VCaP (cell line): Measurements from ENCODE around the gene FIBP.

Experiments
- H3K27ac ChIP-seq: fragments of 450-650 bp; 2 replicates; pipeline ENCODE4 v1.5.1; 2017
- CTCF ChIP-seq: fragments of 450-650 bp; conservative IDR thresholded peaks from 2 replicates; pipeline ENCODE4 v1.5.1; 2017; ENCODE audit warnings: mild to moderate bottlenecking, moderate library complexity

FIBP gene

DNA sequence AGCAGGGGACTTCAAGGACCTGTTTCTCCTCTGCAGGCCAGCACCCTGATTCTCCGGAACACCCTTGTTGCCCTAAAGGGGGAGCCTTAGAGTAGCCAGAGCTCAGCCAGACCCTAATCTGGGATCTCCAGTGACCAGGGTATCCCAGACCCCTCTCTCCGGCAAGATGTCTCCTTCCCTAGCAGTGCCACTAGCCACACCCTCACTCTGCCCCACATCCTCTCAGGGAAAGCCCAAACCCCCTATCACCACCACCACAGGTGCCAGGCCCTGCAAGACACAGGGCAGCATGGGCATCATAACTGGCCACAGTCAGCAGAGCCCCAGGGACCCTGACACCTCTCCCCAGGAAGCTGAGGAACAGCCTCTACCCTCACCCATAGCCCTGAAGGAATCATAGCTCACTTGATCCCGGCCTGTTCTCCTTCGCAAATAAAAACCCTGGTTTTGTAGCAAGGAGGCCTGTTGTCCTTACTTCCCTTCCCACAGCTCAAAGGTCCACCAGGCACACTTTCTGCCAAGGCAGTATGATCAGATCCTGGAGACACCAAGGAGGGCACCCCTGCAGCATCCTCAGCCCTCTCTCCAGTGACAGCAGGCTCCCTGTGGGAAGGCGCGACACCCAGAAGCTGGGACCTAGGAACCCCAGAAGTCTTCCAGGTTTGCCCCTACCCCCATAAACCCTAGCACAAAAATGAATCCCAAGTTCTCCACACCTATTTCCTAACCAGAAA, 34.9 kb downstream of the FIBP start:
- TF ChIP-seq CTCF = peak; percentile 12; the same call in 1 of the 2 replicates
- 0 out of 2 replicates have a peak overlapping the region, but pooled peaks have one; percentile 0 for H3K27ac ChIP-seq

DNA sequence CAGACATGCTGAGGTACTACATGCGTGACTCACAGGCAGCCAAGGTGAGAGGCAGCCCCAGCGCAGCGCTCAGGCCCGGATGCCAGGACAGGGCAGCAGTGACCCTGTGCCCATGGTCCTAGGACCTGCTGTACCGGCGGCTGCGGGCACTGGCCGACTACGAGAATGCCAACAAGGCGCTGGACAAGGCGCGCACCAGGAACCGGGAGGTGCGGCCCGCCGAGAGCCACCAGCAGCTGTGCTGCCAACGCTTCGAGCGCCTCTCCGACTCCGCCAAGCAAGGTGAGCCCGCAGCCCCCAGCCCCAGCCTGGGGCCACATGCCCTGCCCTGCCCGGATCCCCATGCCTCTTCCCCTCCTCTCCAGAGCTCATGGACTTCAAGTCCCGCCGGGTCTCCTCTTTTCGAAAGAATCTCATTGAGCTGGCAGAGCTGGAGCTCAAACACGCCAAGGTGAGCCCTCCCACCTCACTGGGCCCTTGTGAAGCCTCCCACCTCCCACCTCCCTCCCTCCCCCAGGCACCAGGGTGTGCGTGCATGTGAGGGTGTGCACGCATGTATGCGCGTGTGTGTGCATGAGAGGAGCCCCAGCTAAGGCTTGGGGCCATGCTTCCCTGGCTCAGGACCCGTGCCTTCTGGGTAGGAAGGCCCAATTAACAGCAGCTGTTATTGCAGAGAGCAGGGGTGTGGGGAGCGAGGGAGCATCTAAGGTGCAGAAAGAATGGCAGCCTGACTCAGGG, 35.6 kb downstream of the FIBP start:
- no peak for TF ChIP-seq CTCF
- no peak overlapping the region for H3K27ac ChIP-seq

GRCh38 chr11:65851811-65852507, 36.3 kb downstream of the FIBP start:
- no peak overlapping the region for H3K27ac ChIP-seq
- TF ChIP-seq CTCF = no peak

DNA sequence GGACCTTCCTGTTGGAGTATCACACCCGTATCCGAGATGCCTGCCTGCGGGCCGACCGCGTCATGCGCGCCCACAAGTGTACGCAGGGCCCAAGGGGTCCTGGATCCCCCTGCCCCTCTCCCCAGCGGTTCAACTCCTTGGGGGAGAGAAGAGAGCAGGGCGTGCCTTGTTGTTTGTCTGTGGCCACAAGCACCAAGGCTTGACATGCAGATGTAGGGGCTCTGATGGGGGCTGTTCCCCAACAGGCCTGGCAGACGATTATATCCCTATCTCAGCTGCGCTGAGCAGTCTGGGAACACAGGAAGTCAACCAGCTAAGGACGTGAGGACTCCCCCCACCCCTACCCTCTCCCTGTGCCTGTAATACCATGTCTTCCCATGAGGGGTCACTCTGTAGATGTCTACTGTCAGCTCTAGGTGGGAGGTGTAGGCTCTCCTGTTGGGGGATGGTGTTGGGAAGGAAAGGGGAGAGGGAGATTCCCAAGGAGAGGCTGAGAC, 37.1 kb downstream of the FIBP start:
- TF ChIP-seq CTCF = peak; percentile 58
- H3K27ac ChIP-seq = no peak overlapping the region

GRCh38 chr11:65850217-65851082, 37.8 kb downstream of the FIBP start:
- no peak for TF ChIP-seq CTCF

GRCh38 chr11:65849771-65850216, 38.5 kb downstream of the FIBP start:
- H3K27ac ChIP-seq = peak overlapping the region; percentile 0; the same call in 1 of the 2 replicates
- TF ChIP-seq CTCF = no peak

More at GRCh38 chr11:65850217-65851082, 37.8 kb downstream of the FIBP start:
- no peak overlapping the region for H3K27ac ChIP-seq
